Right hindlimb (tissue), 1 donor: Measurements from ENCODE around the gene FCER1G.
"Not testable (repeated sequence)": the region's sequence is repeated elsewhere in the genome, so short reads cannot be mapped to it uniquely, and the experiment has no call there.

Experiments
- DNase-seq: peaks from one replicate; pipeline ENCODE4 v3.0.0-alpha.2; 2018

FCER1G gene

GRCh38 chr1:161209790-161210409 lies 5.2 kb upstream of the FCER1G start:
- DNase-seq, result peak; percentile 78

GRCh38 chr1:161214369-161214768 lies 726 bp upstream of the FCER1G start:
- no peak for DNase-seq

DNA sequence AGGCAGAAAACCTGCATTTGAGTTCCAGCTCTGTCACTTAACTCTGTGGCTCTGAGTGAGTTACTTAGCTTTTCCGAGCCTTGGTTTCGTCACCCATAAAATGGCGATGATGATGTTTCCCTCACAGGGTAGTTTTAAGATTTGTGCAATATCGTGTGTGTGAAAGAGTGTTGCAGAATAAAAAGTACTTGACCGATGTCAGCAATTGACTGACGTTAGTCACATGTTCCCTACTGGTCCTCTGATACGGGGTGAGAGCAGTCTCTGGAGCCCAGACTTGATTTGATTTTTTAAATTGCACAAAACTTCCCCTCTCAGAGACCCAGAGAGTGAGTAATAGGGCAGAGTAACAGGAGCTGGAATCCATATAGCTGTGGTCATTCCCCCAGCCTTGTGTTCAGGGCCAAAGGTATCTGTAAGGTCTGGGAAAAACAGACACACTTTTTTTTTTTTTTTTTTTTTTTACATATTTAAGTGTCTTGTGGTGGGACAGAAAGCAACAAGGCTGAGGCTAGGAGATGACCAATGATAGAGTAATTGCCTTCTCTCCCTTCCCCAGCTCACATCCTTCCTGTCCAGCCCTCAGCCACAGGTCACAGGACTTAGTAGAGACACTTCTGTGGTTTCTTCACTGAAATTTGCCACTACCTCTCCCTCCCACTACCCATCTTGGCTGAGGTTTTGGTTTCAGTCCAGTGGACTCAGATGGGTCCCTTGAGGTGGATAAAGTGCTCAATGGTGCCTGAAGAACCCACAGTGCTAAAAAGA lies 2.0 kb downstream of the FCER1G start:
- DNase-seq, result no peak

- DNase-seq, result no peak
Observed at GRCh38 chr1:161217831-161218230, 2.7 kb downstream of the FCER1G start.

DNA sequence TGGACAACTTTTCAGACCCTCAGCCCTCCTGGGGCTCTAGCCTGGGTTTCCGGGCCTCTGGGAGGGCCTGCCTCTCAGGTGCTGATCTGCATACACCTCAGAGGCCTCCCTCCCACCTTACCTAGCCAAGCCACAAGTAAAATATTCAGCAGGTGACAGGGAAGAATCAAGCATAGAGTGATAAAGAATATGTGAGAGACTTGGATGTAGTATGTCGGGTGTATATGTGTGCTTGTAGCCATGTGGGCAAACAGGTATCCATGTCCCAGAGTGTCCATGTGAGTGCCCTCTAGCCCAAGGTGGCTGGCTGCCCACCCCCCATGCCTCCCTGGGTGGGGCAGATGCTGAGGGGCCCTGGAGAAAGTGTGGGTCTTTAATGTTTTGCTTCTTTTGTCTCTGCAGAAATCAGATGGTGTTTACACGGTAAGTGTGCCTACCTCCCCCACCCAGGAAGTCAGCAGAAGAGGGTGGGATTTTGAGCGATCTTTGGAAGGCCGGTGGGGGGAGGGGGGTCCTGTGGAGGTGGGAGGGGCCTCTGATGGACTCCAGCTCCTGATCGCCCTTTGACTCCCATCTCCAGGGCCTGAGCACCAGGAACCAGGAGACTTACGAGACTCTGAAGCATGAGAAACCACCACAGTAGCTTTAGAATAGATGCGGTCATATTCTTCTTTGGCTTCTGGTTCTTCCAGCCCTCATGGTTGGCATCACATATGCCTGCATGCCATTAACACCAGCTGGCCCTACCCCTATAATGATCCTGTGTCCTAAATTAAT lies 3.4 kb downstream of the FCER1G start:
- no peak for DNase-seq

- no peak for DNase-seq
Observed at GRCh38 chr1:161219078-161219892, 4.2 kb downstream of the FCER1G start.

GRCh38 chr1:161220002-161220401 lies 4.9 kb downstream of the FCER1G start:
- DNase-seq, result no peak

DNA sequence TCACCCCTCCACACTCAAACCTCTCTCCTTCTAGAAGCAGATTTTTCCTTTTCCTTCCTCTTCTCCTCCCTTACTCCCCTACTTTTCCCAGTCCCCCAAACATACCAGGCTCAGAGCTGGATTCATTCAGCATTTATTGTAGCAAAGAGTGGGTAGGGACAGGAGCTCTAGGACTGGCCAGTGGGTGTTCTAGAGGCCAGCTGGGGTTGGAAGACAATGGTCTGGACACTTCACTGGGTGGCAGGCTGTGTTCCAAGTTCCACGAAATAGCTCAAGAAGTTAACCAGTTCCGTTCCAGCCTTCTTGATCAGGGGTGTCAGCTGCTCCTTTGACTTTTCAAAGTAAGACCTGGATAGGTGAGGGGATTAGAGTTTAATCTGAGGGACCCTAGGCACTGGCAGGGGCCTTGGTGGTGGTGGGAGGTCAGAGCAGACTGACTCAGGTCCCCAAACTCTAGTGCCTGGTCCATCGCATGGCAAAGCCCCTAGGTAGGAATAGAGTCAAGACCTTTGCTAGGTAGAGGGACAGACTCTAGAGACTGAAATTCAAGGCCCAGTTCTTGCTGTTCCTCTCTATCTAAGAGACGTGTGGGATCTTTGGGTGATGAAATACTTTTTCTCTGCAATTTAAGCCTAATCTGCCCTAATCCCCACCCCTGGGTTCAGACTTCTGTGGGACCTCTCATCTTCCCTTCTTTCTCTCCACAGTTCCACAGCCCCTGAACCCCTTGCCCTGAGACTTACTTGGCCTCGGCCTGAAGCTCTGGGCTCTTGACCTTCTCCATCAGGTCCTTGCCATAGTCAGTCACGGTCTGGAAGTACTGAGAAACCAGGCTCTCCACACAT lies 7.3 kb downstream of the FCER1G start:
- no peak for DNase-seq

GRCh38 chr1:161223805-161224694 lies 9.0 kb downstream of the FCER1G start:
- DNase-seq, result no peak

DNA sequence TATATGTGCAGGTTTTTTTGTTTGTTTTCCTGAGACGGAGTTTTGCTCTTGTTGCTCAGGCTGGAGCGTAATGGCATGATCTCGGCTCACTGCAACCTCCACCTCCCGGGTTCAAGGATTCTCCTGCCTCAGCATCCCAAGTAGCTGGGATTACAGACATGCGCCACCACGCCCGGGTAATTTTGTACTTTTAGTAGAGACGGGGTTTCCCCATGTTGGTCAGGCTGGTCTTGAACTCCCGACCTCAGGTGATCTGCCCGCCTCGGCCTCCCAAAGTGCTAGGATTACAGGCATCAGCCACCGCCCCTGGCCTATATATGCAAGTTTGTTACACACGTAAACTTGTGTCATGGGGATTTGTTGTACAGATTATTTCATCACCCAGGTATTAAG lies 9.6 kb downstream of the FCER1G start:
- DNase-seq, result not testable (repeated sequence)

DNA sequence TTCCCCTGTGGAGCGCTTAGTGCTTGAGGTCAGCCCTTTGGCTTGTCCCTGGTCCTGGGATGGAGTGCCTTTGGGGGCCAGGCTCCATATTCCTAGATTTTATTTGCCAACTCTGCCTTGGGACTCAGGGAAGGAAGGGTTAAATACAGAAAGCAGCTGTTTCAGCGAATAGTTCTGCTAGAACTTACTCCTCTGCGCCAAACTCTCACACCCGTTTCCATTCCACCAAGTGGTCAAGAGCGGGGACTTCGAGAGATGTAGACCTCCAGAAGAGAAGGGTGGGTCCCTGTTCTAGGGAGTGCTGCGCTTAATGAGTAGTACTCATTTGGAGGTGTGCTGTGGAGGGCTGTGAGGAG lies 10.1 kb downstream of the FCER1G start:
- no peak for DNase-seq

DNA sequence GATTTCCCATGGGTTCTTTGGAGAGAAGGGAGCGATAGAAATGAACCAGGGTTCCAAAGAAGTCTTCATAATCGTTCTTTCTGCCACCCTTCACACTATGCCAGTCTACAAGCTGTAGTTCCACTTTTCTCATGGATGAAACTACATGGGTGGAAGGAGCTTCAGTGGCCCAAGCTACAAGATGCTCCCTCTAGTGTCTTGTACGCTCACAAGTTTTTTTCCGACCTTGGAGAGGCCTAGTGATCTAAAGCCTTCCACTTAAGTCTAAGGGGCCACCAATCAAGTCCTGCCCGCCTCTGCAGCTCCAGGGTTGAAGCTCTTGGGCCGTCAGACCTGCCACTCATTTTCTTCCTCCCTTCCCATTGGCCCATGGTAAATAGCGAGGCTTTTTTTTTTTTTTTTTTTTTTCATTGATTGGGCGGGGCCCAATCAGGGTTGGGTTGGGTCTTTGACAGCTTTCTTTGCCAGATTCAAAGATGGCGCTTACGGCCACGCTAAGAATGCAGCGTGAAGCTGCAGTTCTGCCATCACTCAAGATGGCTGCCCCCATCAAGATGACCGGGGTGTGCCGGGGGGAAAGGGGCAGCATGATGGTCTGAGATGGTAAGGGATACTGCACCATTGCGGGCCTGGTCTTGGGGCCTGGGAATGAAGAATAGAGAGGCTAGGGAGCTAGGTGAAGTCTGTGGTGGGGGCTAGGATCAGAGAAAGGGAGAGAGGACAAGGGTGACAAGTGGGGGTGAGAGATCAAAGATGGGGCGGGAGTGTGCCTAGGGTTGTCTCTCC lies 10.6 kb downstream of the FCER1G start, which contains the start of gene TOMM40L:
TSS of gene TOMM40L (plus strand) at position 527 of the 786 bp plus-strand sequence. CDS start 430 bp downstream, outside the sequence.
- DNase-seq, result peak; percentile 92

DNA sequence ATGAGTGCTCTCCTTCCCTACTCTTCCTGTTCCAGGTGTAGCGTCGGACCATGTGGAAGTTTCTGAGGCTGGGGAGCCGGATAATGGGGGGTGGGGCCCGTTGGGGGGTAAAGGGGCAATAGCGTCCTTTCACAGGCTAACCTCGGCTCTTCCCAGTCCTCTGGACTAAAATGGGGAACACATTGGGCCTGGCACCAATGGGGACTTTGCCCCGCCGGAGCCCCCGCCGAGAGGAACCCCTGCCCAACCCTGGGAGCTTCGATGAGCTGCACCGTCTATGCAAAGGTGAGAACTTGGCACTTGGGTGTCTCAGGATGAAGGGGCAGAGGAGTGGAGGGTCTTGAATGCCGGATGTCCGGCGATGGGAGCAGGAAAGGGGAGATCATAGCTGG lies 11.2 kb downstream of the FCER1G start:
- DNase-seq, result peak; percentile 22

DNA sequence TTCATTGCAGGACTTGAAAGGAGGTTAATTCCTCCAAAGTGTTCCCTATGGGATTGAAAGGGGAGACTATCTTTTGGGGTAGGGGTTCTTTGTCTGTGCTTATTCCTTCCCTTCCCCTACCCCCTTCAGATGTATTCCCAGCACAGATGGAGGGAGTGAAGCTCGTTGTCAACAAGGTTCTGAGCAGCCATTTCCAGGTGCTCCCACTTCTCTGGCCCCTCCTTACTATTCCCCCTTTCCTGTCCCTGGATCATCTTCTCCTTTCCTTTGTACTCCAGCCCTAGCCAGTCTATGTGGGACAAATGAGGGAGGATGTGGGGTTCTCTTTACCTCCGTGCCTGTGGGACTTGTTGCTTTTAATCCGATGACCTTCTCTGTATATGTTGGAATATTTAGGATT lies 11.7 kb downstream of the FCER1G start:
- no peak for DNase-seq

- peak; percentile 76 for DNase-seq
Observed at GRCh38 chr1:161227196-161227871, 12.2 kb downstream of the FCER1G start.

- DNase-seq, result no peak
Observed at GRCh38 chr1:161228032-161228431, 12.9 kb downstream of the FCER1G start.

DNA sequence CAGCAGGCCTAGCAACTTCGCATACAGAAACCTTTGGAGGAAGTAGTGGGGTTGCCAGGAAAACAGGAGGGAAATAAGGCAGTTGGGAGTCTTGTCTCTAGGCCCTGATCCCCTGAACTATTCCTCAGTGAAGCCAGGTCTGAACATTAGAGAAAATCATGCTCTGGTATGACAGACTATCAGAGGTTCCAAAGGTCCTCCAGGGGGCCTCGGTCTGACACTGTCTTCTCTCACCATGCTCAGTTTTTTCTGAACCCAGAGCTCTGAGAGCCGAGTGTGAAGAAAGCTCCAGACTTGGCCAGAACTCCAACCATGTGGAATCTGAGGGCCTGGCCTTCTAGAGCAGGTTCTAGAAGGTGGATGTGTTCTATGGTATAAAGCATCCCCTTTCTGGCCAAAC lies 14.8 kb downstream of the FCER1G start:
- DNase-seq, result no peak

DNA sequence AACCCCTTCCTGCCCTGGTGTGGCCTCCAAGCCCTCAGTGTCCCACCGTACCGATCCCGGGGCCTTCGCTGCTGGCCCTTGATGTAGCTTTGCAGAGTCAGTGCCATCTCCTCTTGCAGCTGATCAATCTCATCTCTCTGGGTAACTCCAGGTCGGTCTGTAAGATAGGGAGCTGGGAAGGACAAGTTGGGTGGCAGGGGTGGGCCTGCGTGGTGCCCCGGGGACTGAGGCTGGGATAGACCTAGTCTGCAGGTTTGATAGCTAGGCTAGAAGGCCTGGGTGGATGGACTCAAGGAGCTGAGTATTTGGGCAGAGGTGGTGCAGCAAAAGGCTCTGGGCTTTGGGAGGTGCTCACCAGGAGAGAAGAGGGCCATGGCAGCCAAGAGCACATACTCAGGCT lies 15.7 kb downstream of the FCER1G start:
- DNase-seq, result no peak

DNA sequence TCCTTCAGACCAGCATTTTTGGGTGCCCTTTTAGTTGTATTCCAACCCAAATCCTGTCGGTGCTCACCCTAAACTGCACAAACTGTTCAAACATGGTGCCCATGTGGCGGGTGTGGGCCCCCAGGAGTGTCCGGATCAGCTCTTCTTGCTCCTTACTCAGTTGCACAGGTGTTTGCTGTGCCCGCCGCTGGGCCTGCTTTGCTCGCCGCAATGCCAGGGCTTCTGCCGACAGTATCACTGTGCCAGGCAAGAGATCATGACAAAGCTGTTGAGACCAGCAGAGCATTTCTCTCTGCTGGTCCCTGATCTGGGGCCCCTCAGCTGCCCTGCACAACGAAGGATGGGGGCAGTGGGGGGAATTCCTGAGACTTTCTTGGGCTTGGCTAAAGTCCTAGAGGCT lies 18.0 kb downstream of the FCER1G start:
- DNase-seq, result no peak
